Measurements from ENCODE around the gene INPP5A.

INPP5A gene

DNA sequence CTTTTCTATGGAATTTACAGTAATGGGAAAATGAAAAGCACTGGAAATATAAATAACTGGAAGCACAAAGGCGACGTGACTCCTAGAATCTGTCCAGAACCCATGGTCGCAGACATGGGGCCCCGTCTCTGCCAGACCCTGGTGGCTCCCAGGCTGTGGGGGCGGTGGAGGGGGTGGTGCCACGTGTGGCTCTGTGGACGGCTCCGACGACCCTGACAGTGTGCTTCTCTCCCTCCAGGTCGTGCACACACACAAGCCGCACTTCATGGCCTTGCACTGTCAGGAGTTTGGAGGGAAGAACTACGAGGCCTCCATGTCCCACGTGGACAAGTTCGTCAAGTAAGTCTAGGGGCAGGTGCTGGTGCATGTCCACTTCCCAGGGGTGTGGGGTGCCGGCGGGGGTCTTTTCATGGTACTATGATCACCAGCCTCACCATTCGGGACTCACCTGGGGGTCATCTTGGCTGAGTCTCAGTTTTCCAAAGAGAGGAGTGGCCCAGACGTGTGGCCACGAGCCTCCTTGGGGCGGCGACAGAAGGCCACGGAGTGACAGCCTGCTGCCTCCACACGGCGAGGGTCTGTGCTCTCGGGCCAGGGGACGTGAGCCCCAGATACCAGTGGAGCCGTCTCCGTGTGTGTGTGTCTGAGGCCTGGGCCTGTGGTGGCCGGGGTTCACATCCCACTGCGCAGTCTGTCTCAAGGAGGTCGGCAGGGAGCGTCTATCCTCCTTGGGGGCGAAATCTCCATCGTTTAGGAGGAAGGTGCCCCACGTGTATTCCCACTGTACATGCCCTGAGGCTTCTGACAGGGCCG is 108.2 kb downstream of the INPP5A start:
- DNase-seq (ENCODE audit: low spot score), result no peak

DNA sequence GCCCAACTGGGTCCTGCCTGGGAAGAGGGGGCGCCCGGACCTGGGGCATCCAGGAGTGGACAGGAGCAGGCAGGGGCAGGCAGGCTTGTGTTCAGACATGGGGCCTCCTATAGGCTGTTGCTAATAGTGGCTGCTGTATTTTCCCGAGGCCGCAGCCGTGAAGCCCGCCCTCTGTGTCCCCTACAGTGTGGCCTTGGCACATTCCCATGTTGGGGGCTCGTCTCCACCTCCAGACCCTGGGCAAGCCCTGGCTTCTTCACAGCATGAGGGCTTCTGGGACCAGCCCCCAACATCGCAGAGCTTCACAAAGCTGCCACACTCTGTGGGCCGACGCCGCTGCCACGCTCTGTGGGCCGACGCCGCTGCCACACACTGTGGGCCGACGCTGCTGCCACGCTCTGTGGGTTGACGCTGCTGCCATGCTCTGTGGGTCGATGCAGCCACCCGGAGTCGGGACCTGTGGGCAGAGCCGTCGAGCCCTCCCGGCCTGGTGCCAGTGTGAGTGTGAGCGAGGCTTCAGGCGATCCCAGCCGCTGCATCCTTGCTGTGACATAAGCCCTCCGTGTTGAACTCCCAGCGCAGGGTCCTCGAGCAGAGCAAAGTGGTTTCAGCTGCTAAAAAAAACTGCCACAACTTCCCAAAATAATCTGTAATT is 109.0 kb downstream of the INPP5A start:
- no peak for DNase-seq (ENCODE audit: low spot score)

DNA sequence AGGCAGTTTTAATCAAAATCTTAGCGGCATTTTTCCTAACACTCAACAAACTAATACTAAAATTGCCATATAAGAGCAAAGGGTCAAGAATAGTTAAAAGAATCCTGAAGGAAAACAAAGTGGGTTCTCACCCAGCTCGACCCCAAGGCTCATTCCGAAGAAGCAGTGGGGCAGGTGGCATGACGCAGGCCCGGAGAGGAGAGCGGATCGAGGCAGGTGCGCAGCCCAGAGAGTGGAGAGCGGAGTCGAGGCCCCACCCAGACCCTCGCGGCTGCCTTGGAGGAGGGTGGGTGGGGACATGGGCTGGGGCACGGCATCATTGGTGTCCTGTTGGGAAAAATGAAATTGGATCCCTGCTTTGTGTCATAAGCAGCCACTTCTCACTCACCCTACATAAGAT is 109.8 kb downstream of the INPP5A start:
- DNase-seq (ENCODE audit: low spot score), result no peak

DNA sequence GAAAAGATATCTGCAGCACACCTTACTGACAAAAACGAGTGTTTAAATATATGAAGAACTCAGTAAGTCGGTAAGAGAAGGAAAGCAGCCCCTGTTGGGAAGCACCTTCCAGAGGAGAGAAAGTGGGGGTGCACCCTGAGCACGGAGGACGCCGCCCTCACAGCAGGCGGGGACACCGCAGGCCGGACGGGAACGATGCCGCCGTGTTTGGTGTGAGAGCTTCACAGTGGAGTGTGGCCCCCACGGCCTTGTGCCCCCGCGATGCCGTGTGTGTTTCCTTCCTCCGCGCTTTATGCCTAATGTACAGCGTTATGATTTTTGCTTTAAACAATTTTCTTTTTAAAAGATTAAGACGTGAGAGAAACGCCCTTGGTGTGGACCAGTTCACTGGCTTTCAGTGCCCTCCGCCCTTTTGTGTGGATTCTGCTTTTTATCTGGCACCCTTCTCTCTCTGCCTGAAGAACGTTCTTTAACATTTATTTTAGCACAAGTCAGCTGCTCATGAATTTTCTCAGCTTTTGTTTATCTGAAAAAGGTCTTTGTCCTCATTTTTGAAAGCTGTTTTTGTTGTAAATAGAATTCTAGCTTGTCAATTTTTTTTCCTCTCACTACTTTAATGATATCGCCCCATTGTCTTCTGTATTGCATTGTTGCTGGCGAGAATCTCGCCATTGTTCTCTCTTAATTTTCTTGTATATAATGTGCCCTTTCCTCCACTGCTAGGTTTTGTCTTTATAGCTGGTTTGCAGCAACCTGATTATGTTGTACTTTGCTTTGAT is 110.7 kb downstream of the INPP5A start:
- peak; percentile 81 for DNase-seq (ENCODE audit: low spot score)

DNA sequence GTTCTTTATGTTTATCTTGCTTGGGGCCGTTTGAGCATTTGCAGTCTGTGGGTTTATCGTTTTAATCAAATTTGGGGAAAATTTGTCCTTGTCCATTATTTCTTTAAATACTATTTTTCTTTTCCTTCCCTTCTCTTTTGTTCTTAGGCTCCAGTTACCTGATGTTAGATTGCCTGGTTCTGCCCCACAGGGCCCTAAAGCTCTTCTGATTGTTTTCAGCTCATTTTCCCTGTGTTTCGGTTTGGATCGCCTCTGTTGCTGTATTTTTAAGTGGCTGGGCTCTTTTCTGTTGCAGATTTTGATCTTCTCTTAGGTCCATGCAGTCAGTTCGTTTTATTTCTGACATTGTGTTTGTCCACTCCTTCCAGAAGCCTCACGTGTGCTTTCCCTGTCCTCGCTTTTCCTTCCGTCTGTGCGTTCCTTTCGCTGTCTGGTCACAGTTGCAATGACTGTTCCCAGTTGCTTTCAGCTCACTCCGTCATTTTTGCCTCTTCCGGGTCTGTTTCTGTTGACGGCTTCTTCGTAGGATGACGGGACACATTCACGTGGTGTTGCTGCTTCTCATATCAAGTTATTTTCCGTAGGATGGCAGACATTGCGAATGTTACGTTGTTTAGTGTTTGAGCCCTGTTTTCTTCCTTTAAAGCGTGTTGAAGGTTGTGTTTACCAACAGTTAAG is 111.4 kb downstream of the INPP5A start:
- DNase-seq (ENCODE audit: low spot score), result no peak

DNA sequence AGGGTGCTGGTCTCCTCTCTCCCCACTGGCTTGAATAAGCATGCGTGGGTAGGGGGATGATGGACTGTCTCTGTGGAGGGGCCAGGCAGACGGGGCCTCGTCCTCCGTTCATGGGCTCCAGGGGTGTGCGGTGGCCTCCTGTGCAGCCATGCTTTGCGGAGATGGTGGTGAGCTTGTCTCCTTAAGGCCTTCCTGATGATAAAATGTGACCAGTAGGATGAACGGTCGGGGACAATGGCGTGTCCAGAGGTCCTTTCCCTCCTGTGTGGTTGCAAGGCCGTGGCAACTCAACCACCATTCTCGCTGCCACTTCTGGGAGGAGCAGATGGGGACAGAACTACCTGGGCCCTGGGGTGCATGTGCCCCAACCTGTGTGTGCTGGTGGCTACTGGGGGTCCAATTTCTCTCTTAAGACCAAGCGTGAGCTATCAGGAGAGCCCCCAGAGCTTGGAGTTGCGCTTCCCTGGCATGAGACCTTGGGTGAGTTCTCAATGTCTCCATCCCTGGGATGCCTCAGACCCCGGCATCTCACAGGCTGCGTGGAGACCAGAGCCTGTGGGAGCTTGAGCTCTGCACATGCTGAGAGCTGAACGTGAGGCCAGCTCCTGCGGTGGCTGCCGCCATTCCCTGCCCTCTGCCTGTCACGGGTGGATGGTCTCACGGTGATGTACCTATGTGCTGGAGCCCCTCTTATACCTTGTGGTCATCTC is 112.2 kb downstream of the INPP5A start:
- DNase-seq (ENCODE audit: low spot score), result no peak

DNA sequence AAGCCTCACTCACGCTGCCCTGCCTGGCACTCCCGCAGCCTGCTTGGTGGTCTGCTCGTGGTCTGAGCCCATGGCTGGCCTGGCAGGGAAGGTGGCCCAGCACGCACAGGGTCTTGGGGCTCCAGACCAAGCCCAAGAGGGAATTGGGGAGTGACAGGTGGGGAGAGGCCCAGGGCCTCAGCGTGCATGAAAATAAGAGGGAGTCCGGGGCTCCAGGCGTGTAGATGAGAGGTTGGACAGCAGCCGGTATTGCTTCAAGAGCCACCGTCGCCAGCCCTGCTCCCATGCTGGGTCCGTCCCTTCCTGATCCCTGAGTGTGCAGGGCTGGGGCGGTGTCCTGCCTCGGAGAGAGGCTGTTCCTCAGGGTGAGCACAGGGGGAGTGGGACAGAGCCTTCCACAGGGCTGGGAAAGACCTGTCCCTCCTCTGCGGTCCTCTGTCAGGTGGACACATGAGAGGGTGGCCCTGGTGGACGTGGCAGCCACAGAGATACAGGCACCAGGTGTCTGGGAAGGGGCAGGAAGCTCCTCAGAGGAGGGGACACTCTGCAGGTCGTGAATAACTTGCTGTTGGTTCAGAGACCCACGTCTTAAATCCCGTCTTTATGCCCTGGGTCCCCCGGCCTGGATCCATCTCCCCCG is 113.1 kb downstream of the INPP5A start:
- no peak for DNase-seq (ENCODE audit: low spot score)

DNA sequence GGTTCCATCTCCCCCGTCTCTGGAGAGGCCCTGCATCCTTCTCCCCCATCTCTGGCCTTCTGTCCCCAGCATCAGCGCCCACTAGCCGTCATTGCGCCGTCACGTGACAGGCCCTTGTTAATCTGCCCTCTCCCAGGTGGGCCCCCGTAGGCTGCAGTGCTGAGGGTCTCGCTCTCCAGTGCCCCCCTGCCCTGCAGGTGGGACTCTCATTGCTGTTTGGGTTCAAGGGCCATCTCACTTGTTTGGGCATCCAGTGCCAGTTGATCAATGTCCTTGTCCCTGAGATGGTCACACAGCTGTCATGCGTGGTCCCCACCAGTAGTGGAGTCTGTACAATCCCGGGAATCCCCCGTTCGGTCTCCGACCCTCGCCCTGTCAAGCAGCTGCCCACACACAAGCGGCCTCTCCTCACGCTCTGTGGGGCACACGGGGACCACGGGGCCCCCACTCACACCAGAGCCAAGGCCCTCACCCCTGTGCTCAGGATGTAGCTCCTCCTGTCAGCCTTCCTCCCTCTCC is 114.0 kb downstream of the INPP5A start:
- DNase-seq (ENCODE audit: low spot score), result no peak

DNA sequence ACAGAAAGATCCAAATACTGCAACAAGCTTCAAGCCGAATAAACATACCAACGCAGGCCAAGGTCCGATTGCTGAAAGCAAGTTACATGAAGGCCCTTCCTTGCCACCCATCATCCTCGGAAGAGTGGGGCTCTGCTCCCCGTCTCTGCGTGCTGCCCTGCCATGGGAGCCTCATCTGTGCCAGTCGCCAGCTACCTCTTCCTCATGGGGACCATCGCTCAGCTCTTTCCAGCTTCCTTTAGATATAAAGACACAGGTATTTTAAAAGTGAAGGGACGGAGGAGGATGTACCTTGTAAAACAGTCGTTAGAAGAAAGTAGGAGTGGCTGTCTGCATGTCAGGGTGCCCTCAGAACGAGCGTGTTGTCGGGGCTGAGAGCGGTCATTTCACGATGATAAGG is 114.9 kb downstream of the INPP5A start:
- DNase-seq (ENCODE audit: low spot score), result no peak

DNA sequence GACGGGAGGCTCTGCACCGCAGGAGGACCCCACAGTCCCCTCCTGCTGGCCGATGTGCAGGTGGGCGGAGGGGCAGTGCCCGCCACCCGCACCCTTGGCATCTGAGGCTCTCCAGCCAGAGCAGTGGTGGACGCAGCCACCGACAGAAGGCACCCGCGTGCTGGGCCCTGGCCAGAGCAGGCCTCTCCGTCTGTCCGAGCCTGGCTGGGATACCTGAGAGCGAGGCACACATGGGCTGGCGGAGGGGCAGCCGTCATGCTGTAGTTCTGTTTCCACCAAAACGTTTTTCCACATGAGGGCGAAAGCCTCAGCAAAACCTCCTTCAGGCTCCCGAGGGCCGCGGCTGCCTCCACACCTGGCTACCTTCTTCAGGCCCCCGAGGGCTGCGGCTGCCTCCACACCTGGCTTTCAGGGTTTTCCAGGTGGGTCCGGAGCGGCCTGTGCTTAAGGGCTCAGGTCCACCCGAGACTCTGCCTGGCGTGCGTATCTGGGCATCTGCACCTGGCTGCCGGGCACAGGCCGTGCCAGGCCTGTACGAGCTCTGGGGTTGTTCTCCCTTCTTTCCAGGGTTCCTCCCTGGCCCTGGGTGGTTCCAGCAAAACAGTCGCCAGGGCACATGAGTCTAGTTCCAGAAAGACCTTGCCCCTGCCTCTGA is 115.5 kb downstream of the INPP5A start:
- DNase-seq (ENCODE audit: low spot score), result no peak

DNA sequence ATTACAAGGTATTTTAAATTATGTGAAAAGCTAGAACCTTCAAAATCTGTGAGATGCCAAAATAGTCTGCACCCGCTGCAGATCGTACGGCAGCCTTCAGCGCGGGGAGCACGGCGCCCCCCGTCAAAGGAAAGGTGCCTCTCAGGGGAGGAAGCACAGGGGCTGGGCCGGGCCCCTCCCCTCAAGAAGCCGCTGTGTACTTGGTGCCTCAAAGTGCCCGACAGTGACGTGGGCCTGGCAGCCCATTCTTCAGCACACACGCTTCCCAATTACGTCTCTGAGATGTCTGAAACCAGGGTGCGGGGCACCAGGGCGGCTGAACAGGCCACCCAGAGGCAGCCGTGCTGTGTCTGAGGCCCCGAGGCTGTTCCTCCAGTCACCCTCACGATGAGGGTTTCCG is 116.1 kb downstream of the INPP5A start:
- DNase-seq (ENCODE audit: low spot score), result no peak

DNA sequence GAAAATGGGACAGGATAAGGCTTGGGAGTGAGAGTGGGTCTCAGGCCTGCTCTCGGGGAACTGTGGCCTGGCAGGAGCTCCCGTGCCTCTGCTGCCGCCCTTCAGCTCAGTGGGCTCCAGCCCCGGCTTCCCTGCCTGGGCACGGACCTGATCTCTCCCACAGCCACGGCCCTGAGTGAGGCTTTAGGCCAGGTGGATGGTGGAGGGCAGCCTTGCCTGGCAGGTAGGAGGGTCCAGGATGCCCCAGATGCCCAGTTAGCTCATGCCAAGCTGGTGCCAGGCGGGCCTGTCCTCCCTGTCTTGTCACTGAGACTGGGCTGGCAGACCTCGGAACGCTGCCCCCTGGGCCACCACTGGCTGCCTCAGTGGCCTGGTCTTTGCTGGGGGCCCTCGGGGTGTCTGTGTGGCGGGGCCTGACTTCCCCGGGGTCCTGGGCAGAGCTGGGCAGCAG is 116.6 kb downstream of the INPP5A start:
- no peak for DNase-seq (ENCODE audit: low spot score)

DNA sequence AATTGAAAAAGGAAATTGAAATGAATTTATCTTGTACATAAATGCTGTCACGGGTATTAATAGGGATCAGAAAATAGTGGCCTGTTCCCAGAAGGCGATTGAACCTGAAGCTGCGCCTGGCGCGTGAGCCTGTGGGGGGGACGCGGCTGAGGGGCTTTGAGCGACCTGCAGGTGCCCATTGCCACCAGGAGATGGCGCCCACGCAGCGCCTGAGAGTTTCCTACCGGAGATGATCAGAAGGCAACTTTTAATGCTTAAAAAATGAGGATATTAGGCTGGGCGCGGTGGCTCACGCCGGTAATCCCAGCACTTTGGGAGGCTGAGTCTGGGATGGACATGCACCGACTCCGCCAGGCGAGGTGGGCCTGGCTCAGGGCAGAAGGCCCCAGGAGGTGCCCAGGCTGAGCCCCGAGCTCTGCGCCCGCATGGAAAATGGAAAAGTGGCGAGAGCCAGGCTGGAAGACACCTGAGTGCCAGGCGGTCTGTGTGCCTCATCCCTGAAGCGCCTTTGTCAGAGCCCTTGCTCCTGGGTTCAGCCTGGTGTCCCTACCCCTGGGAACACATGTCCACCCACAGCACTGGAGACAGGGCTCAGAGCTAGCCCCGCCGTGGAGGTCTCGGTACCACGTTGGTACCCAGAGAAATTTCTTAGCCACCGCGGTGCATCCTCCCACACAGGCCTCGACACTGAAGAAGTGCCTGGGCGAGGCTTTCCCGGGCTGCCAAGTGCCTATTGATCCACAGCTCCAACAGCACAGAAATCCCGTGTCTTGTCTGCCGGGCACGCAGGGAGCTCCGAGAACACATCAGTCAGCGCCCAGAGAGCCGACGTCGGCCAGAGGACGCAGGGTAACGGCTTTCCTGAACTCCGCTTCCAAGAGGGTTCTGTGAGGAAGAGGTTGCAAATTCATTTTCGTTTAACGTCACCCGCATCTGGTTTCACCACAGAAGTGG is 117.4 kb downstream of the INPP5A start:
- DNase-seq (ENCODE audit: low spot score), result peak; percentile 83

DNA sequence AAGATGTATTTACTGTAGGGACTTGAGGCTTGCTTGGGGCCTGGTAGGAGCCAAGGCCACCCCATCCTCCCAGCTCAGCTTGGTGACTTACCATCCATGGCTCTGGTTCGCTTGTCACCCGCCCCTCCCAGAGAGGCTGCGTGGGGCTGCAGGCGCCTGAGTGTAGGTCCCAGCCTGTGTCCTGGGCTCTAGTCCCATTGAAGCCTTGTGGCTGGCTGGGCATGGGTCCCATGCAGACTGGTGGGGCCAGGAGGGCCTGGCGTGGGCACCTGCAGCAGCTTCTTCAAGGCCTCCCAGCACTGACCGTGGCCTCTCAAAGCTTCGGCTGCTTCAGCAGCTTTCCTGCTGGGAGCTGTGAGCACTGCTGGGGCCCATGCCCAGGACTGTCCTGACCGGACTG is 118.1 kb downstream of the INPP5A start:
- DNase-seq (ENCODE audit: low spot score), result no peak

DNA sequence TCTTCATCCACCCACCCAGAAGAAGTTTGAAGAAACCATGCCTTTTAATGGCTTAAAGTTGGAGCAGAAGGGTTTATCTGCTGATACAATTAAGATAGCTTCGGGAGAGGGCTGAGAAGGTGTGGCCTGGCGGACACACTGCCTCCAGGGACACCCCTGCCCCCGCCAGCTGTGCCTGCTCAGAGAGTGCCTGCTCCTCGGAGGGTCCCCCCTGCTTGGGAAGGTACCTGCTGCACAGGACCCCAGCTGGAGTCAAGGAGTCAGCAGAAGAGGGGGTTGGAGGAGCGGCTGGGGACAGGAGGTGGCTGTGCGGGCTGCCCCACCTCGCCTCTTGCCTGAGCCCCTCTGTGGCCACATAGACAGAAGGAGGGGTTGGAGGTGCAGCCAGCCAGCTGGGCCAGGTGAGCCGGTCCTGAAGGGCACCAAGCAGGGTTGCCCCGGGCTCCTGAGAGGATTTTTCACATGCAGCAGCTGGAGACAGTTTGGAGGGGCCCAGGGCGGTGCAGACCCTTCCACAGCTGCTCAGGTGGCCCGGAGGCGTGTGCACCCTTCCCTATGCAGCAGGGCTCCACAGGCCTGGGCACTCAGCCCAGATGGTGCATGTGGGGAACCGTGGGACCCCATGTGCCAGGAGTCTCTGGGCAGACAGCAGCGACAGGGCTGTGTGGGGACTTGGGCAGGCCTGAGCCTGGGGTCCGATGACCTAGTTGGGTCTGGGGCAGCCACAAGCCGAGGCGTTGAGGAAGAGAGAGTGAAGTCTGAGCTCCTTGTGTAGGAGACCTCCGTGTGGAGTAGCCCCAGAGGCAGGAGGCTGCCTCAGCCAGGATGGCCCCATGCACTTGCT is 118.9 kb downstream of the INPP5A start:
- DNase-seq (ENCODE audit: low spot score), result no peak

DNA sequence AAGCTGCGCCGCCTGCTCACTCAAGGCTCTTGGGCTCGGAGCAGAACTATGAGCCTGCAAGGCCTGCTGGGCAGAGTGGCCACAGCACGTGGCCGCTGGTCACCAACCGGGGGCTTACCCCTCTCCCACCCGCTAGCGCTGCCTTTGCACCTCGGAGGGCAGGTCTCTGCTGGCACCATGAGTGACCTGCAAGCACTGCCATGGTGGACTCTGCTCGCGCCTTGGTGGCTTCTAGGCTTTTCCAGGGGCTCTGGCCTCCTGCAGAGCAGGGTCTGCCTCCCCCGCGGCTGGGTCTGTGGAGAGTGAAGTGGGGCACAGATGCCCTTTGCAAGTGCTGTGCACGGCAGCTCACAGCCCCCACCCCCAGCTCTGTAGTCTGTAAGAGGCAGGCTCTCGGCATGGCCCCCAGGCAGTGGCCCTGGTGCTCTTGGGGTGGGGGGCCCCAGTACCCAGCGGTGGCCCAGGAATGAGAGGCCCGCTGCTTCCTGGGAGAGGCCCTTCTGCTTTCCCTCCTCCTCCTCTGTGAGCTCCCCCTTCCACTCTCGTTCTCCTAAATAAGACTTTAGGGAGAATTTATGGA is 119.6 kb downstream of the INPP5A start:
- DNase-seq (ENCODE audit: low spot score), result no peak

DNA sequence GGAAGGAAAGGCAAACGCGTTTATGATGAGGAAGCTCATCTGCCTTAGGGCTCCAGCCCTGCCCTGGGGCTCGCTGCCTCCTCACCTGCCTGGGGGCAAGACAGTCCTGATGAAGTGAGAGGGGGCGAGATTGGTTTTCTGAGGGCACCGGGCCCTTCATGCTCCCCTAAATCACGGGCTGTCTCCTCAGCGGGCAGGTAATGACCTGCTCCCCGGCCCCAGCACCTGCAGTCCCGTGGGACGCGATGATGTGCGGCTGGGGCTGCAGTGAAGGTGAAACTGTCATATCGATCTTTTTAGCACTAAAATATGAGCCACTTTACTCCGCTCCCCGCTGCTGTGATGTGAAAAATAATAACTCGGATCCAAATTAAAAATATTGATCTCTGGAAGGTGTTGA is 120.2 kb downstream of the INPP5A start:
- no peak for DNase-seq (ENCODE audit: low spot score)
